Keratinocyte (primary cell): Measurements from ENCODE around the gene STX18. TPM values are rescaled to one million over a fixed set of nuclear protein-coding genes. Genes with fewer than 3 reads are reported as not detected.

Experiments used
- DNase-seq: peaks from one replicate; pipeline ENCODE4 v3.0.0-alpha.2; 2011; ENCODE audit warnings: low read depth, missing footprints, low spot score
- FAIRE-seq: peaks from 2 replicates; lab custom pipeline; 2011; peaks lifted over from hg19 to GRCh38; lab: Jason Lieb, UNC
- H2AFZ ChIP-seq: 2 replicates; pipeline ENCODE4 v1.6.0; 2012; ENCODE audit warnings: low read length, control low read depth, inconsistent platforms; ENCODE audit not compliant: control insufficient read depth
- H3K27ac ChIP-seq: 2 replicates; pipeline ENCODE4 v1.5.1; 2011; ENCODE audit warnings: low read length; ENCODE audit not compliant: control insufficient read depth, insufficient read depth
- H3K27me3 ChIP-seq: 3 replicates; pipeline ENCODE4 v1.6.0; 2011; ENCODE audit warnings: low read length; ENCODE audit not compliant: control insufficient read depth, insufficient read depth; ENCODE audit errors: extremely low read depth
- H3K36me3 ChIP-seq, 2 experiments: 2 replicates in 1 of 2; 3 replicates in 1 of 2; pipeline ENCODE4 v1.5.1; 2011; ENCODE audit warnings: low read length in 2 of 2, mild to moderate bottlenecking in 1 of 2; ENCODE audit not compliant: control insufficient read depth in 2 of 2, insufficient read depth in 2 of 2; ENCODE audit errors: extremely low read depth in 1 of 2
- H3K4me1 ChIP-seq: 3 replicates; pipeline ENCODE4 v1.5.1; 2011; ENCODE audit warnings: low read length; ENCODE audit not compliant: control insufficient read depth, insufficient read depth; ENCODE audit errors: extremely low read depth
- H3K4me2 ChIP-seq: 3 replicates; pipeline ENCODE4 v1.6.0; 2011; ENCODE audit warnings: low read depth, low read length; ENCODE audit not compliant: control insufficient read depth, insufficient read depth; ENCODE audit errors: extremely low read depth
- H3K4me3 ChIP-seq, 3 experiments: fragments of 200-600 bp in 1 of 3; sonication (generic) in 1 of 3; 2 replicates in 2 of 3; 3 replicates in 1 of 3; pipeline ENCODE4 v1.5.1; 2011 to 2016; ENCODE audit warnings: low read length in 3 of 3, mild to moderate bottlenecking in 3 of 3, control low read depth in 2 of 3, inconsistent platforms in 1 of 3, low read depth in 1 of 3, mixed read lengths in 1 of 3, mixed run types in 1 of 3, moderate library complexity in 1 of 3; ENCODE audit not compliant: control insufficient read depth in 2 of 3, insufficient read depth in 2 of 3; ENCODE audit errors: extremely low read depth in 1 of 3
- H3K79me2 ChIP-seq: 2 replicates; pipeline ENCODE4 v1.6.0; 2012; ENCODE audit warnings: low read length; ENCODE audit not compliant: control insufficient read depth, insufficient read depth
- H3K9ac ChIP-seq: 3 replicates; pipeline ENCODE4 v1.6.0; 2011; ENCODE audit warnings: low read length; ENCODE audit not compliant: control insufficient read depth, insufficient read depth; ENCODE audit errors: extremely low read depth
- H3K9me1 ChIP-seq: 3 replicates; pipeline ENCODE4 v1.6.0; 2011; ENCODE audit warnings: low read length; ENCODE audit not compliant: control insufficient read depth, insufficient read depth; ENCODE audit errors: extremely low read depth
- H3K9me3 ChIP-seq: 2 replicates; pipeline ENCODE4 v1.5.1; 2012; ENCODE audit warnings: low read depth, low read length; ENCODE audit not compliant: control insufficient read depth
- H4K20me1 ChIP-seq: 3 replicates; pipeline ENCODE4 v1.6.0; 2011; ENCODE audit warnings: low read length; ENCODE audit not compliant: control insufficient read depth, insufficient read depth; ENCODE audit errors: extremely low read depth
- EZH2 ChIP-seq: IDR thresholded peaks from one replicate; pipeline ENCODE4 v1.6.1; 2012; ENCODE audit warnings: inconsistent platforms, mild to moderate bottlenecking, low read length, moderate library complexity
- dilution Hi-C: fragments of 300-500 bp; cut with MboI; formaldehyde crosslinking; loops from one replicate; pipeline ENCODE4 v1.7.0; 2020; ENCODE audit warnings: low sequenced_read_pairs; ENCODE audit not compliant: extremely low pct_ligation_motif_present
- polyA plus RNA-seq, 5 experiments: library from polyadenylated mRNA; depleted of rRNA in 3 of 5; stranded (reverse) in 3 of 5; stranded (forward) in 1 of 5; unstranded in 1 of 5; fragments of >200 nt; gene quantifications; 1 replicate in 1 of 5; 2 replicates in 3 of 5; 3 replicates in 1 of 5; pipeline versions ENCODE4 v1.2.1 to v1.2.3, GENCODE V29; 2011 to 2012; ENCODE audit warnings: missing spikeins in 2 of 5, low read depth in 1 of 5, low replicate concordance in 1 of 5
- TF ChIP-seq, protein P1 (sequence below), 3 experiments: IDR thresholded peaks in 1 of 3; conservative IDR thresholded peaks in 1 of 3; optimal IDR thresholded peaks in 1 of 3; 2 replicates in 2 of 3; 3 replicates in 1 of 3; pipeline versions ENCODE3 to v1.5.1; 2011; ENCODE audit warnings: low read length in 3 of 3, mild to moderate bottlenecking in 3 of 3, moderate library complexity in 2 of 3, control low read depth in 1 of 3, inconsistent platforms in 1 of 3; ENCODE audit not compliant: insufficient read depth in 2 of 3; ENCODE audit errors: extremely low read depth in 1 of 3

The STX18 gene
- polyA plus RNA-seq, 1 donor (not counting 4 experiments of a cell fraction or from before 2014, with no cell fraction given): 21.6 TPM

DNA sequence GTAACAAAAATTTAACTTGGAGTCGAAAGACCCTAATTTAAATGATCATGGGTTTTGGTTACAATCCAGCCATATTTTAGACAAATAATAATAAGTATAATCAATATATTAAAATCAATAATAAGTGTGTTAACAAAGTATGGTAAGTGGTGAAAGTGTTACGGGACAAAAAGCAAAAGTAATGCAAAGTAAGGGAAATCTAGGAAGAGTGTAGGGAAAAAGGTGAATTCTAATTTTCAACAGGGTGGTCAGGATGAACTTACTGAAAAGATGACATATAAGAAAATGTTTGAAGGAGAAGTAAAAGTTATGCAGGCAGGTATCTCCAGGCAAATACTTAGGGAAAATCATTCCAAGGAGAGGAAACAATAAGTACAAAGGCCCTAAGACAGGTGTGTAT, 32.3 kb downstream of the STX18 start:
- Histone ChIP-seq H4K20me1 (no peaks in the 10 kb centered on the region), H3K27ac (no peak overlapping the region), H3K4me3 (no peak overlapping the region), H3K36me3 (no peaks in the 10 kb centered on the region), H3K9me1 (no peaks in the 10 kb centered on the region), H3K4me2 (no peak overlapping the region), H3K4me1 (no peaks in the 10 kb centered on the region), H3K9ac (no peak overlapping the region), H3K79me2 (no peaks in the 10 kb centered on the region), H3K9me3 (no peaks in the 10 kb centered on the region), H2AFZ (no peak overlapping the region), H3K27me3 (no peaks in the 10 kb centered on the region)
- no peak for FAIRE-seq
- dilution Hi-C loops: no loop called here
- DNase-seq: no peak
- TF ChIP-seq, protein P1, sequence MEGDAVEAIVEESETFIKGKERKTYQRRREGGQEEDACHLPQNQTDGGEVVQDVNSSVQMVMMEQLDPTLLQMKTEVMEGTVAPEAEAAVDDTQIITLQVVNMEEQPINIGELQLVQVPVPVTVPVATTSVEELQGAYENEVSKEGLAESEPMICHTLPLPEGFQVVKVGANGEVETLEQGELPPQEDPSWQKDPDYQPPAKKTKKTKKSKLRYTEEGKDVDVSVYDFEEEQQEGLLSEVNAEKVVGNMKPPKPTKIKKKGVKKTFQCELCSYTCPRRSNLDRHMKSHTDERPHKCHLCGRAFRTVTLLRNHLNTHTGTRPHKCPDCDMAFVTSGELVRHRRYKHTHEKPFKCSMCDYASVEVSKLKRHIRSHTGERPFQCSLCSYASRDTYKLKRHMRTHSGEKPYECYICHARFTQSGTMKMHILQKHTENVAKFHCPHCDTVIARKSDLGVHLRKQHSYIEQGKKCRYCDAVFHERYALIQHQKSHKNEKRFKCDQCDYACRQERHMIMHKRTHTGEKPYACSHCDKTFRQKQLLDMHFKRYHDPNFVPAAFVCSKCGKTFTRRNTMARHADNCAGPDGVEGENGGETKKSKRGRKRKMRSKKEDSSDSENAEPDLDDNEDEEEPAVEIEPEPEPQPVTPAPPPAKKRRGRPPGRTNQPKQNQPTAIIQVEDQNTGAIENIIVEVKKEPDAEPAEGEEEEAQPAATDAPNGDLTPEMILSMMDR (optimal IDR thresholded peaks at IDR 0.05 in 1 of 3, IDR thresholded peaks at IDR 0.05 in 1 of 3, conservative IDR thresholded peaks at IDR 0.05 in 1 of 3; ENCODE audit: extremely low read depth in 1 of 3, insufficient read depth in 2 of 3, low read length in 3 of 3): no peak
- TF ChIP-seq EZH2: no peak

DNA sequence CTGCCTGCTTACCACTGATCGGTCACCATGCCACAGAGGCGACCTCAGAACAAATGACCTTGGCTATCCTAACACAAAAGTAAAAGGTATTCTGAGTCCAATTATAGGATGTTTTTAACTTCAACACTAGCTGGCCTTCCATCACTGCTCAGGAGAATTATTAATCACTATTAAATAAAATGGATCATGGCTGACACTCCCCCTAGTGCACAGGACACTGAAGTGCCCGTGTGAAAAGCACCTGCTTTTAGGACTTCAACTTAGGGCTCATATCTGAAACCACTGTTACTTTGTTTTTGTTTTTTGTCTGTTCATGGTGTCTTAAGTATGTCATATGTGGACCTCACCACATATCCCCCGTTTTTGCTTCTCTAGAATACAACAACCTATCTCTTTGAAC, 33.9 kb downstream of the STX18 start:
- no peak for DNase-seq
- H3K4me2 ChIP-seq: no peak overlapping the region
- H3K27me3 ChIP-seq: no peaks in the 10 kb centered on the region
- no peak overlapping the region for H3K4me3 ChIP-seq
- H2AFZ ChIP-seq: no peak overlapping the region
- no peak for FAIRE-seq
- H4K20me1 ChIP-seq: no peaks in the 10 kb centered on the region
- H3K4me1 ChIP-seq: no peaks in the 10 kb centered on the region
- no peaks in the 10 kb centered on the region for H3K9me3 ChIP-seq
- no peaks in the 10 kb centered on the region for H3K79me2 ChIP-seq
- no peaks in the 10 kb centered on the region for H3K36me3 ChIP-seq
- no peak overlapping the region for H3K9ac ChIP-seq
- no peak for TF ChIP-seq EZH2
- TF ChIP-seq, protein P1 (optimal IDR thresholded peaks at IDR 0.05 in 1 of 3, IDR thresholded peaks at IDR 0.05 in 1 of 3, conservative IDR thresholded peaks at IDR 0.05 in 1 of 3; ENCODE audit: extremely low read depth in 1 of 3, insufficient read depth in 2 of 3, low read length in 3 of 3): peak; percentile 47 to 56 (median 55)
- no peaks in the 10 kb centered on the region for H3K9me1 ChIP-seq
- no peak overlapping the region for H3K27ac ChIP-seq
- dilution Hi-C loops: no loop called here
